Panc1 (cell line): Measurements from ENCODE around the gene ENO1.
"Not testable (repeated sequence)": the region's sequence is repeated elsewhere in the genome, so short reads cannot be mapped to it uniquely, and the experiment has no call there.

Source experiments
- CTCF ChIP-seq: fragments of 450-650 bp; IDR thresholded peaks from 2 replicates; pipeline ENCODE4 v1.5.1; 2017; ENCODE audit warnings: mild to moderate bottlenecking
- POLR2AphosphoS5 ChIP-seq: IDR thresholded peaks from 2 replicates; pipeline ENCODE4 v1.6.1; 2012; ENCODE audit warnings: mild to moderate bottlenecking, low read depth, low read length, moderate library complexity
- REST ChIP-seq, 2 experiments: IDR thresholded peaks; 2 replicates each; pipeline ENCODE4 v1.6.1; 2011 to 2012; ENCODE audit warnings: low read depth in 2 of 2, control low read depth in 1 of 2, low read length in 1 of 2, mild to moderate bottlenecking in 1 of 2, moderate library complexity in 1 of 2; ENCODE audit not compliant: insufficient read depth in 1 of 2
- SIN3A ChIP-seq: IDR thresholded peaks from 2 replicates; pipeline ENCODE4 v1.6.1; 2012; ENCODE audit warnings: low read depth, mild to moderate bottlenecking, low read length, moderate library complexity, borderline replicate concordance; ENCODE audit not compliant: insufficient read depth
- TCF7L2 ChIP-seq: IDR thresholded peaks from 2 replicates; pipeline ENCODE4 v1.6.1; 2011; ENCODE audit warnings: mild to moderate bottlenecking, low read depth, low read length, inconsistent platforms

- not testable (repeated sequence) for TF ChIP-seq CTCF; SIN3A; POLR2AphosphoS5; REST (IDR thresholded peaks at IDR 0.05; ENCODE audit: insufficient read depth in 1 of 2, low read depth in 2 of 2, low read length in 1 of 2); TCF7L2
Measured at GRCh38 chr1:8896775-8897174, 18.3 kb upstream of the ENO1 start.
